Measurements from ENCODE around the gene CCT7.

DNA sequence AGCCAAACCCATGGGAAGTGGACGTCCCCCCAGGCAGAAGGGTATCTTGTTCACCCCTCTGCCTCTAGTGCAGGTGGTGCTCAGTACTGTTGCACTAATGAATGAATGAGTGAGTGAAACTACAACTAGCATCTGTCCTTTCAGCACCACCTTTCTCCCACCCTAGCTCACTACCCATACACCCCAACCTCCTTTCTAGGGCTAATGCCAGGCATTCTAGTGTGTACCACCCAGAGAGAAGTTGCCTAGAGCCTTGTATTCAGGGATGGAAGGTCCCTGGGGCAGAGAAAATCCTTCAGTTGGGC, 22.5 kb downstream of the CCT7 start:
- TF ChIP-seq, protein P1, sequence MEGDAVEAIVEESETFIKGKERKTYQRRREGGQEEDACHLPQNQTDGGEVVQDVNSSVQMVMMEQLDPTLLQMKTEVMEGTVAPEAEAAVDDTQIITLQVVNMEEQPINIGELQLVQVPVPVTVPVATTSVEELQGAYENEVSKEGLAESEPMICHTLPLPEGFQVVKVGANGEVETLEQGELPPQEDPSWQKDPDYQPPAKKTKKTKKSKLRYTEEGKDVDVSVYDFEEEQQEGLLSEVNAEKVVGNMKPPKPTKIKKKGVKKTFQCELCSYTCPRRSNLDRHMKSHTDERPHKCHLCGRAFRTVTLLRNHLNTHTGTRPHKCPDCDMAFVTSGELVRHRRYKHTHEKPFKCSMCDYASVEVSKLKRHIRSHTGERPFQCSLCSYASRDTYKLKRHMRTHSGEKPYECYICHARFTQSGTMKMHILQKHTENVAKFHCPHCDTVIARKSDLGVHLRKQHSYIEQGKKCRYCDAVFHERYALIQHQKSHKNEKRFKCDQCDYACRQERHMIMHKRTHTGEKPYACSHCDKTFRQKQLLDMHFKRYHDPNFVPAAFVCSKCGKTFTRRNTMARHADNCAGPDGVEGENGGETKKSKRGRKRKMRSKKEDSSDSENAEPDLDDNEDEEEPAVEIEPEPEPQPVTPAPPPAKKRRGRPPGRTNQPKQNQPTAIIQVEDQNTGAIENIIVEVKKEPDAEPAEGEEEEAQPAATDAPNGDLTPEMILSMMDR (conservative IDR thresholded peaks at IDR 0.05 in 1 of 2, IDR thresholded peaks at IDR 0.05 in 1 of 2; ENCODE audit: extremely low read depth in 1 of 2, insufficient read depth in 1 of 2, low read depth in 1 of 2, low read length in 2 of 2): no peak
- no peak for TF ChIP-seq EZH2 (IDR thresholded peaks at IDR 0.05; ENCODE audit: borderline replicate concordance, low read length)

Data from mammary epithelial cell (primary cell).